H1 (cell line): ENCODE data around the gene PDCL3. TPM values are rescaled to one million over a fixed set of nuclear protein-coding genes. Genes with fewer than 3 reads are reported as not detected.

Experiments
- CTCF ChIA-PET: fragments of 300-600 bp; sonication (Branson Sonifier 250); formaldehyde crosslinking; loops from one replicate; lab custom pipeline; 2021; ENCODE audit not compliant: partially characterized antibody; lab: Charles Lee
- POLR2A ChIA-PET: fragments of 300-600 bp; sonication (Branson Sonifier 250); formaldehyde crosslinking; loops from one replicate; lab custom pipeline; 2021; ENCODE audit warnings: inconsistent platforms; ENCODE audit not compliant: partially characterized antibody; lab: Charles Lee
- DNase-seq, 2 experiments: peaks; one replicate each; pipeline versions ENCODE4 v3.0.0 to v3.0.0-alpha.2; 2010 to 2022; ENCODE audit warnings: low spot score in 2 of 2, low read depth in 1 of 2, mixed read lengths in 1 of 2
- FAIRE-seq: peaks from 2 replicates; lab custom pipeline; 2011; peaks lifted over from hg19 to GRCh38; lab: Jason Lieb, UNC
- H2AFZ ChIP-seq: 2 replicates; pipeline ENCODE4 v1.8.1; 2012; ENCODE audit warnings: low read length, inconsistent platforms
- H2AK5ac ChIP-seq: 2 replicates; pipeline ENCODE4 v1.6.1; 2013; ENCODE audit warnings: low read depth, low read length
- H2BK120ac ChIP-seq: replicated peaks from 2 replicates; pipeline ENCODE3; 2013; ENCODE audit warnings: low read depth, low read length, inconsistent platforms
- H2BK12ac ChIP-seq: 2 replicates; pipeline ENCODE4 v1.6.1; 2013; ENCODE audit warnings: low read depth, low read length
- H2BK15ac ChIP-seq: 2 replicates; pipeline ENCODE4 v1.6.1; 2013; ENCODE audit warnings: low read length
- H2BK20ac ChIP-seq: 2 replicates; pipeline ENCODE4 v1.6.1; 2013; ENCODE audit warnings: low read length
- H2BK5ac ChIP-seq: 2 replicates; pipeline ENCODE4 v1.6.1; 2013; ENCODE audit warnings: low read depth, low read length
- H3K14ac ChIP-seq: 2 replicates; pipeline ENCODE4 v1.6.1; 2013; ENCODE audit warnings: inconsistent platforms; ENCODE audit not compliant: insufficient read length
- H3K18ac ChIP-seq: 2 replicates; pipeline ENCODE4 v1.6.1; 2013; ENCODE audit warnings: low read length; ENCODE audit errors: extremely low read depth
- H3K23ac ChIP-seq: 2 replicates; pipeline ENCODE4 v1.6.1; 2013; ENCODE audit warnings: inconsistent platforms; ENCODE audit not compliant: insufficient read length
- H3K23me2 ChIP-seq: 2 replicates; pipeline ENCODE4 v1.6.1; 2013; ENCODE audit warnings: low read depth, low read length
- H3K27ac ChIP-seq: 2 replicates; pipeline ENCODE4 v1.6.1; 2011; ENCODE audit warnings: low read depth, low read length, inconsistent platforms
- H3K27me3 ChIP-seq, 4 experiments: replicated peaks in 1 of 4; 1 replicate in 1 of 4; 2 replicates in 3 of 4; pipeline versions ENCODE4 v1.6.1 to v1.8.1; 2011 to 2013; ENCODE audit warnings: low read length in 3 of 4, mild to moderate bottlenecking in 3 of 4, inconsistent platforms in 2 of 4, mixed read lengths in 2 of 4, moderate library complexity in 1 of 4; ENCODE audit not compliant: control insufficient read depth in 3 of 4, insufficient read depth in 3 of 4; ENCODE audit errors: extremely low read depth in 1 of 4
- H3K36me3 ChIP-seq, 4 experiments: 2 replicates each; pipeline versions ENCODE4 v1.6.1 to v1.8.1; 2011 to 2013; ENCODE audit warnings: mild to moderate bottlenecking in 4 of 4, low read length in 3 of 4, moderate library complexity in 2 of 4, control low read depth in 1 of 4, inconsistent platforms in 1 of 4; ENCODE audit not compliant: insufficient read depth in 4 of 4, control insufficient read depth in 2 of 4
- H3K4ac ChIP-seq: replicated peaks from 2 replicates; pipeline ENCODE3; 2013; ENCODE audit warnings: low read length, low read depth, mixed read lengths, inconsistent platforms; ENCODE audit not compliant: insufficient read length
- H3K4me1 ChIP-seq, 4 experiments: replicated peaks in 1 of 4; 1 replicate in 1 of 4; 2 replicates in 3 of 4; pipeline versions ENCODE4 v1.6.1 to v1.8.1; 2011 to 2013; ENCODE audit warnings: low read length in 3 of 4, inconsistent platforms in 2 of 4, mixed read lengths in 1 of 4; ENCODE audit not compliant: insufficient read depth in 4 of 4, control insufficient read depth in 3 of 4
- H3K4me2 ChIP-seq, 2 experiments: 2 replicates each; pipeline versions ENCODE4 v1.6.1 to v1.8.1; 2011 to 2013; ENCODE audit warnings: low read depth in 2 of 2, low read length in 2 of 2, control low read depth in 1 of 2, inconsistent platforms in 1 of 2, mild to moderate bottlenecking in 1 of 2; ENCODE audit not compliant: insufficient read depth in 1 of 2
- H3K4me3 ChIP-seq, 4 experiments: fragments of 200-600, 300-600 bp in 1 of 4; sonication (generic), shearing (Covaris generic), sonication (Bioruptor Twin) in 1 of 4; 2 replicates each; pipeline versions ENCODE4 v1.5.1 to v1.8.1; 2011 to 2016; ENCODE audit warnings: low read length in 4 of 4, low read depth in 3 of 4, control low read depth in 2 of 4, inconsistent platforms in 2 of 4, mild to moderate bottlenecking in 2 of 4, mixed read lengths in 1 of 4, moderate library complexity in 1 of 4; ENCODE audit not compliant: insufficient read depth in 2 of 4; ENCODE audit errors: extremely low read depth in 1 of 4
- H3K56ac ChIP-seq: replicated peaks from 2 replicates; pipeline ENCODE3; 2013; ENCODE audit warnings: low read depth, mild to moderate bottlenecking, mixed read lengths, low read length, inconsistent platforms; ENCODE audit not compliant: insufficient read length
- H3K79me1 ChIP-seq: 2 replicates; pipeline ENCODE4 v1.6.1; 2013; ENCODE audit warnings: low read depth, low read length, control low read depth
- H3K79me2 ChIP-seq, 2 experiments: 2 replicates each; pipeline versions ENCODE4 v1.6.1 to v1.8.1; 2012 to 2013; ENCODE audit warnings: low read length in 2 of 2, mild to moderate bottlenecking in 2 of 2, inconsistent platforms in 1 of 2; ENCODE audit not compliant: insufficient read depth in 2 of 2, control insufficient read depth in 1 of 2
- H3K9ac ChIP-seq, 4 experiments: replicated peaks in 1 of 4; 1 replicate in 1 of 4; 2 replicates in 3 of 4; pipeline versions ENCODE4 v1.6.1 to v1.8.1; 2011 to 2013; ENCODE audit warnings: low read depth in 3 of 4, low read length in 3 of 4, control low read depth in 2 of 4, mild to moderate bottlenecking in 2 of 4, moderate library complexity in 2 of 4, inconsistent platforms in 1 of 4; ENCODE audit errors: extremely low read depth in 1 of 4
- H3K9me3 ChIP-seq, 2 experiments: 2 replicates each; pipeline versions ENCODE4 v1.6.1 to v1.8.1; 2012 to 2013; ENCODE audit warnings: mild to moderate bottlenecking in 2 of 2, moderate library complexity in 2 of 2, control low read depth in 1 of 2, inconsistent platforms in 1 of 2, low read depth in 1 of 2, low read length in 1 of 2, mixed read lengths in 1 of 2; ENCODE audit not compliant: insufficient read depth in 2 of 2
- H4K20me1 ChIP-seq, 2 experiments: replicated peaks in 1 of 2; 2 replicates each; pipeline versions ENCODE3 to v1.8.1; 2011 to 2013; ENCODE audit warnings: inconsistent platforms in 2 of 2, low read length in 2 of 2, mild to moderate bottlenecking in 1 of 2; ENCODE audit not compliant: insufficient read depth in 2 of 2, control insufficient read depth in 1 of 2
- H4K5ac ChIP-seq: 2 replicates; pipeline ENCODE4 v1.6.1; 2013; ENCODE audit warnings: low read length, low read depth, mixed read lengths, inconsistent platforms; ENCODE audit not compliant: insufficient read length
- H4K8ac ChIP-seq: 2 replicates; pipeline ENCODE4 v1.8.0; 2013; ENCODE audit warnings: mild to moderate bottlenecking, moderate library complexity, low read length, inconsistent platforms; ENCODE audit not compliant: insufficient read depth; ENCODE audit errors: extremely low read depth
- H4K91ac ChIP-seq: replicated peaks from 2 replicates; pipeline ENCODE3; 2013; ENCODE audit warnings: low read length, mixed read lengths, inconsistent platforms; ENCODE audit not compliant: insufficient read length
- whole genome bisulfite sequencing, 2 experiments: shearing (Covaris generic) in 1 of 2; methylation state at CpG; one replicate each; pipeline versions ENCODE4 v1.1.6 to v1.1.7; 2013 to 2015; ENCODE audit warnings: low lambda C conversion rate in 2 of 2, mixed read lengths in 2 of 2, inconsistent platforms in 1 of 2, low coverage in 1 of 2, missing lambda C conversion rate in 1 of 2; ENCODE audit not compliant: insufficient replicate concordance in 2 of 2, insufficient coverage in 1 of 2, insufficient read length in 1 of 2; ENCODE audit errors: extremely low coverage in 1 of 2, missing lambda C conversion rate in 1 of 2; 5-methylcytosine and 5-hydroxymethylcytosine counted together
- polyA plus RNA-seq, 7 experiments: library from polyadenylated mRNA; depleted of rRNA in 3 of 7; stranded (reverse) in 5 of 7; unstranded in 2 of 7; fragments of >200 nt in 5 of 7; fragments of 200-250 nt in 2 of 7; gene quantifications; 1 replicate in 5 of 7; 2 replicates in 1 of 7; 4 replicates in 1 of 7; pipeline versions ENCODE4 v1.2.1 to v1.2.3, GENCODE V29; 2011 to 2013; ENCODE audit warnings: missing spikeins in 2 of 7, mixed read lengths in 2 of 7
- total RNA-seq: library from RNA; stranded (reverse); fragmentation: NEBNext Ultra II Directional; extraction: Animal tissue kit (Norgen Biotek cat#: 25700); gene quantifications from 2 replicates; pipeline ENCODE4 v1.2.1, GENCODE V29; 2021

The PDCL3 gene
- total and polyA plus RNA-seq, 2 of the 8 experiments (the other 6 are each of a cell fraction or from before 2014, with no cell fraction given), result 19.8 to 29.4 TPM

GRCh38 chr2:100520224-100520623 lies 42.6 kb upstream of the PDCL3 start:
- H4K5ac ChIP-seq, result no peak overlapping the region
- H4K20me1 ChIP-seq, result no peaks in the 10 kb centered on the region
- H4K8ac ChIP-seq, result no peak overlapping the region
- H3K4me3 ChIP-seq, result no peak overlapping the region
- no peak overlapping the region for H2BK20ac ChIP-seq
- H3K23me2 ChIP-seq, result no peaks in the 10 kb centered on the region; the same call in 1 of the 2 replicates
- DNase-seq (no peak), FAIRE-seq (no peak)
- H3K79me1 ChIP-seq, result no peaks in the 10 kb centered on the region
- no peak overlapping the region for H3K18ac ChIP-seq
- no peaks in the 10 kb centered on the region for H3K9me3 ChIP-seq
- H2AFZ ChIP-seq, result no peak overlapping the region
- no peaks in the 10 kb centered on the region for H3K4me1 ChIP-seq
- H3K14ac ChIP-seq, result no peak overlapping the region
- H3K27ac ChIP-seq, result no peak overlapping the region
- H3K4me2 ChIP-seq, result no peak overlapping the region
- no peak overlapping the region for H3K56ac ChIP-seq
- H3K4ac ChIP-seq, result no peak overlapping the region
- no peak overlapping the region for H2BK12ac ChIP-seq
- H3K23ac ChIP-seq, result no peak overlapping the region
- no peaks in the 10 kb centered on the region for H3K27me3 ChIP-seq
- H3K79me2 ChIP-seq, result no peaks in the 10 kb centered on the region
- ChIA-PET CTCF (no interaction called here), POLR2A (interaction anchor here (1.2 kb wide), 1 partner anchor 43 kb away, joined by 4 read pairs; the partner anchor contains the start of gene PDCL3)
- no peak overlapping the region for H3K9ac ChIP-seq
- no peak overlapping the region for H2BK5ac ChIP-seq
- H2AK5ac ChIP-seq, result no peak overlapping the region
- H2BK120ac ChIP-seq, result no peak overlapping the region
- H3K36me3 ChIP-seq, result no peaks in the 10 kb centered on the region
- no peak overlapping the region for H4K91ac ChIP-seq
- H2BK15ac ChIP-seq, result no peak overlapping the region
- 94% methylated on average over 2 of the region's 2 CpGs; no CpG with 5 or more reads in 1 of the 2 experiments for WGBS, 2 experiments
